Dendritic cell treated with granulocyte-macrophage colony-stimulating factor and Interleukin-4, amounts not matched to agents 40 ng/mL and 50 ng/mL, for 4 days (primary cell): ENCODE results near the gene PTPRO.

Source experiments
- H3K27ac Mint-ChIP-seq: one replicate; pipeline ENCODE4 v1.8.0; 2022; ENCODE audit warnings: mild to moderate bottlenecking, mixed read lengths
- H3K27me3 Mint-ChIP-seq: one replicate; pipeline ENCODE4 v1.8.0; 2022; ENCODE audit warnings: mild to moderate bottlenecking, mixed read lengths
- H3K36me3 Mint-ChIP-seq: one replicate; pipeline ENCODE4 v1.8.0; 2022; ENCODE audit warnings: low read depth, mixed read lengths
- H3K4me1 Mint-ChIP-seq: one replicate; pipeline ENCODE4 v1.8.0; 2022; ENCODE audit warnings: low read depth, mixed read lengths
- H3K4me3 Mint-ChIP-seq: one replicate; pipeline ENCODE4 v1.8.0; 2022; ENCODE audit warnings: mild to moderate bottlenecking, moderate library complexity, mixed read lengths
- H3K9me3 Mint-ChIP-seq: one replicate; pipeline ENCODE4 v1.8.0; 2022; ENCODE audit warnings: mixed read lengths
- intact Hi-C: fragments of 100-400 bp; cut with micrococcal nuclease; formaldehyde crosslinking; loops from one replicate; pipeline ENCODE4 v1.15.0; 2022

The PTPRO gene

DNA sequence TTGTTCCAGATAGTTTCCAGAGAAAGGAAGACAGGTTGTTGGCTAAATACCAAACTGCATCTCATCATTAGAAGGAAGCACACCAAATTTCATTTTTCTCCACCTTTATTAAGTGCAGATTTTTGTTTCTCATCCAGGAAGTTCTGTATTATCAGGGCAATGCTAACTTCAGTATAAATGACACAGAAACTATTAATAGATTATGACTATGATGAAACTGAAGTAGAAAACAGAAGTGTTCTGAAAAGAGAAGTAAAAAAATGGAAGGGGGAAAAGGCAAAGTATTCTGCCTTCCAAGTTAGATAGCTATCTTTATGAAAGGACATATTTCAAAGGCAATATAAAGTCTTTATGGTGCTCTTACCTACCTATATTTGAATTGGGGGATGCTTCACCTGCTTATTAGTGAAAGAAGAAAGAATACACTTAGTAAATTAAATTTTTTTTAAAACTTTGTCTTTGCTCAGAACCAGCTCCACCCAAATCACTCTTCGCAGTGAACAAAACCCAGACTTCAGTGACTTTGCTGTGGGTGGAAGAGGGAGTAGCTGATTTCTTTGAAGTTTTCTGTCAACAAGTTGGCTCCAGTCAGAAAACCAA is 223.9 kb downstream of the PTPRO start:
- intact Hi-C loops, result no loop called here
- Mint-ChIP-seq H3K27me3 (no peaks in the 10 kb centered on the region), H3K4me3 (peak overlapping the region; percentile 78), H3K27ac (peak overlapping the region; percentile 90), H3K4me1 (peaks cover 39% of the 10 kb centered on the region), H3K36me3 (peaks cover 41% of the 10 kb centered on the region), H3K9me3 (no peaks in the 10 kb centered on the region)

DNA sequence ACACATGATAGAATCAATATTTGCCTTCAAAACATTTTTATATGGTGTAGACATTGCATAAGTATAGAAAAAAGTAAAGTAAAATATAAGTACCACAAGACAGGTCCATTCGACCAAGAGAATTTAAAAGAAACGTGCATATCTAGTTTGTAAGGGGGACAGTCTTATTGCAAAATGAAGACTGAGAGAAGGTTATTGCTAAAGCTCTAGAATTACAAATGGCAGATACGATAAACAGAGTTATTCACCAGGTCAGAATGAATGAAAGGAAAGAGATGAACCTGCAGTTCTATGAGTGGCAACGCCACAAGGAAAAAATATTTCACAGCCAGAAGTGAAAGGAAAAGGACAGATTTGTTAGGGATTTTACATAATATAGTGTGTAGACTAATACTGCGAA is 224.8 kb downstream of the PTPRO start:
- Mint-ChIP-seq H3K4me3 (peak overlapping the region; percentile 78), H3K27ac (peak overlapping the region; percentile 90), H3K9me3 (no peaks in the 10 kb centered on the region), H3K36me3 (peaks cover 44% of the 10 kb centered on the region), H3K4me1 (peaks cover 39% of the 10 kb centered on the region), H3K27me3 (no peaks in the 10 kb centered on the region)
- intact Hi-C loops, result loop anchor here (1.0 kb wide), 1 partner anchor 15 kb away; no protein-coding TSS in a partner anchor

DNA sequence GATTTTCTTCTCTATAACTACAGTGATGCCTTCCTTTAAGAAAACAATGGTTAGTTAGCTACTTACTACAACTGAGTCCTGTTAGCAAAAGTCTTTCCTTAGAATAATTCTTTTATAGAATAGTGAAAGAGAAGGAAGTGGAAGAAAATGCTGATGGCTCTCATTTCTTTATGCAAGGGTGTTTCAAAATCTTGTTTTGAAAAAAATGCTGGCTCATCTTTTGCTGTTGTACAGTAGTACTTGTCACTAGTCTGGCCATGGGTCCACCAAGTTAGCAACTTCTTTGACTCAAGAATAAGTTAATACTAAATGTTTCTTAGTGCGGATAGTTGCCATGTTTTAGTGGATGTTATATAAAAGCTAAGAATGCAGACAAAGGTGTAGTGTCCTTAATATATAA is 225.4 kb downstream of the PTPRO start:
- Mint-ChIP-seq H3K4me1 (peaks cover 39% of the 10 kb centered on the region), H3K4me3 (peak overlapping the region; percentile 78)

DNA sequence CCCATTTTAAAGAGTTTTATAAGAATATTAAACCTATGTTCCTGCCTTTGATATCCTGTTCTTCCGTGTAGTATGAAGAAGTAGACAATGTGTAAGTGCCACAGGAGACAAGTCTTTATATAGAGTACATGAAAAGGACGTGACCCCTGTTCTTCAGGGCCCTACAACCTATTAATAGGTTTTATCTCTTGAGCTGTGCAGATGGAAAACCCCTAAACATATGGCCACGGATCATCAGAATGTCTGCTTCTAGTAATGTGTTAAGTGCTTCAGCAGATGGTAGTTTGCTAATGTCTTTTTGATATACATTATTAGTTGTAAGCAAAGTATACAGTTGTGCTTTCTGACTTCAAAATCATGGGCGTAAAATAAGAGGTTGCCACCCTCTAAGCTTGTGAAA is 228.5 kb downstream of the PTPRO start:
- Mint-ChIP-seq H3K4me1 (peaks cover 36% of the 10 kb centered on the region), H3K4me3 (no peak overlapping the region), H3K9me3 (no peaks in the 10 kb centered on the region), H3K27me3 (no peaks in the 10 kb centered on the region), H3K36me3 (peaks cover 81% of the 10 kb centered on the region), H3K27ac (no peak overlapping the region)
- intact Hi-C loops, result no loop called here

More for the DNA sequence above, 225.4 kb downstream of the PTPRO start:
- H3K36me3 Mint-ChIP-seq, result peaks cover 51% of the 10 kb centered on the region
- no peaks in the 10 kb centered on the region for H3K9me3 Mint-ChIP-seq
- H3K27me3 Mint-ChIP-seq, result no peaks in the 10 kb centered on the region
- intact Hi-C loops, result loop anchor here (1.0 to 2.0 kb wide), 2 partner anchors 13 to 15 kb away; no protein-coding TSS in a partner anchor
- peak overlapping the region; percentile 90 for H3K27ac Mint-ChIP-seq

DNA sequence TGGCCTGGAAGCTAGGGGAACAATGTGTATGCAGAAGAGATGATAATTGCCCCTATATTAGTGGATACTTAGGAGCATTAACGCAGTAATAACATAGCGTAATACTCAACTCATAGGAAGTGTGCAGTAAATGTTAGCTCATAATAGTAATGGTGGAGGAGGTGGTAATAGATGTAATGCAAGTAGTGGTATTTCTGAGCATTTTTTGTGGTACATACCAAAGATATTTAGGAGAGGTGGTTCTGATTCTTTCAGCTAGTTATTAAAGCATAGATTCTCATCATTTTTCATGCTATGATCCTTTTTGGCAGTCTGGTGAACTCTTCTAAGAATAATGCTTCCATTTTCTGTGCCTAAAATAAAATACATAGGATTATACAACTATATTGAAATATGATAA is 233.1 kb downstream of the PTPRO start:
- Mint-ChIP-seq H3K36me3 (peaks cover 86% of the 10 kb centered on the region), H3K27me3 (no peaks in the 10 kb centered on the region), H3K27ac (no peak overlapping the region), H3K9me3 (no peaks in the 10 kb centered on the region), H3K4me1 (peaks cover 26% of the 10 kb centered on the region), H3K4me3 (no peak overlapping the region)
- intact Hi-C loops, result no loop called here

DNA sequence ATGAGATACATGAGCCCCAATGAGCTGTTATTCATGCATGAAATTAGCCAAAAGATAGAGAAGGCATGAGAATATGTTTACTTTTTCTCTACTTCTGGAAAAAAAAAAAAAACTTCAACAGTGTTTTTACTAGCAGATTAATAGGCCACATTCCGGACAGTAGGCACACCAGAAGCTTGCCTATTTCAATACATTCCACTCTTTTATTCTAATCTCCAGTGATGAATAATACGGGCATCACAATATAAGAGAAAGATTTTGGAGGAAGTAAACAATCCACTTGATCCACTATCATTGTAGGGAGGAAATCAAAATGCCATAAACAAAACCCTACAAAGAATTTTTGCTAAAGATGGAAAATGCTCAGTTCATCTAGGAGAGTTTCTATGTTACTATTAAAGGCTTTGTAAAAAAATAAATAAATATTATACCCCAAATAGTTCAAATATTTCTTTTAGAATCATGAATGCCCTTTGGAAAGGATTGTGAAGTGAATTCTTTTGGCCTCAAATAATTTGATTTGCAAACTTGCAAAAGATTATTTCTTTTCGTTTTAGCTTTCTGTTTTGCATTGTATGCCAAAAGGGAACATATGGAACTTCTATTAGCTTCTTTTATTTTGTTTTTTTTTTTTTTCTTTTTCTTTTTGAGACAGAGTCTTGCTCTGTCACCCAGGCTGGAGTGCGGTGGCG is 234.2 kb downstream of the PTPRO start:
- H3K36me3 Mint-ChIP-seq, result peaks cover 91% of the 10 kb centered on the region
- peaks cover 37% of the 10 kb centered on the region for H3K4me1 Mint-ChIP-seq
- H3K27me3 Mint-ChIP-seq, result no peaks in the 10 kb centered on the region
- intact Hi-C loops, result no loop called here
- no peak overlapping the region for H3K4me3 Mint-ChIP-seq
- no peaks in the 10 kb centered on the region for H3K9me3 Mint-ChIP-seq
- H3K27ac Mint-ChIP-seq, result no peak overlapping the region

DNA sequence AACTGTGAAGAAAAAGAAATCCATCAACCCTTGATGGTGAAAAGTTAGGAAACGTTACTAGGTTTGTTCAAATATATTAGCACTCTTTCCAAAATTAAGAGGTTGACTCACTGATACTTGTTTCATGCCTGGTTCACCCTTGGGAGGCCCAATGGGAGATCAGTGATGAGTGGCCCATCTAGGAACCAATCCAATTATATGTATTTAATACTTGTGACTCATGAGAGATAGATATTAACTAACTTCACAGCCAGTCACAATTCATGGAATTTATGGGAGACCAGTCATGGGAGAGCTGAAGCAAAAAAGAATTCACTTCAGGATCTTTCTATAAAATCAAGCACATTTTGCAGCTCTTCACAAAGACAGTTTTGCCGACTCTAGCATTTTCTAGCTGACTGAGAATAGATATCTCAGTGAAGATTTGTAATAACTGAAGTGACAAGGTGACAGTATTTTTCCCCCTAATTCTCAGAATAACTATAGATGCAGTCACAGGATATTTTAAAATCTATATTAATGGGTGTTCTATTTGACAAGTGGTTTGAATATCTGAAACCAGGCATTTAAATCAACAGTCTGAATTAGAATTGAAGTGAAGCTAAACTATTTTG is 236.7 kb downstream of the PTPRO start:
- Mint-ChIP-seq H3K4me3 (no peak overlapping the region), H3K9me3 (no peaks in the 10 kb centered on the region), H3K27me3 (no peaks in the 10 kb centered on the region), H3K4me1 (peaks cover 48% of the 10 kb centered on the region), H3K27ac (no peak overlapping the region), H3K36me3 (peaks cover 88% of the 10 kb centered on the region)
- intact Hi-C loops, result no loop called here

DNA sequence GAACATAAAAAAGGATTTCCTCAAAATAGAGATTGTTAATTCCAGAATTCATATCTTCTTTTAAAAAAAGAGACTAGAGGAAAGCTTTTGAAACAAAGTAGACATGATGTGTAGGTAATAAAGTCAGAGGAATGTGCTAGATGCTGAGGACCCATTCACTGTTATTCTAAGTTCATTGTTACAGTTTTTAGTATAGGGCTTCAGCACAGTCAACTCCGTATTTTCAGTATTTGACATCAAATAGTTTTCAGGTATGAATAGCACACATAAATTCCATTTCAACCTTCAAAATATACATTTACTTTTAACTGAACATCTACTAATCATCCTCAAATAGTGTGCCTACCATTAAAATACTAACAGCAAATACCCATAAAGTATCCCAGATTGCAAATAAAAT is 239.1 kb downstream of the PTPRO start:
- H3K27me3 Mint-ChIP-seq, result no peaks in the 10 kb centered on the region
- peak overlapping the region; percentile 89 for H3K27ac Mint-ChIP-seq
- no peaks in the 10 kb centered on the region for H3K9me3 Mint-ChIP-seq
- intact Hi-C loops, result no loop called here
- H3K4me3 Mint-ChIP-seq, result no peak overlapping the region
- peaks cover 90% of the 10 kb centered on the region for H3K36me3 Mint-ChIP-seq
- H3K4me1 Mint-ChIP-seq, result peaks cover 40% of the 10 kb centered on the region

DNA sequence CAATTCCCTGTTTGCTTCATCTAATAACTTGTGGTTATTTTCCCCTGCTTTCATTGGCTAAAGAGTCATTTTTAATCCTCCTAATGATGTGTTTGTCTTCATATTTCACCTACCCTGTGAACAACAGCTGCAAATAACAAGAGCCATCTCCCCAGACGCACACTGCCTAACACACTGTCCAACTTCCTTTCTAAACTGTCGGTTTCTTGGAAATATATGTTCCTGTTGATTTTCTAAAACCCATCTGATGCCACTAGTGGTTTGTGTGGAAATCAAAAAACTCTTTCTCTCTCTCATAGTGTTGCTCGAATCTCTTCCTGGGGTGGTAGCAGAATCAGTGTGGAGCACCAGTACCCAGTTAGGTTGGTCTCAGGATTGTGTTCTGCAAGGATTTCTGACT is 240.0 kb downstream of the PTPRO start:
- peak overlapping the region; percentile 33 for H3K4me3 Mint-ChIP-seq
- intact Hi-C loops, result loop anchor here (1.0 kb wide), 1 partner anchor 15 kb away; no protein-coding TSS in a partner anchor
- H3K27me3 Mint-ChIP-seq, result no peaks in the 10 kb centered on the region
- no peaks in the 10 kb centered on the region for H3K9me3 Mint-ChIP-seq
- peaks cover 90% of the 10 kb centered on the region for H3K36me3 Mint-ChIP-seq
- H3K4me1 Mint-ChIP-seq, result peaks cover 48% of the 10 kb centered on the region
- H3K27ac Mint-ChIP-seq, result peak overlapping the region; percentile 89

DNA sequence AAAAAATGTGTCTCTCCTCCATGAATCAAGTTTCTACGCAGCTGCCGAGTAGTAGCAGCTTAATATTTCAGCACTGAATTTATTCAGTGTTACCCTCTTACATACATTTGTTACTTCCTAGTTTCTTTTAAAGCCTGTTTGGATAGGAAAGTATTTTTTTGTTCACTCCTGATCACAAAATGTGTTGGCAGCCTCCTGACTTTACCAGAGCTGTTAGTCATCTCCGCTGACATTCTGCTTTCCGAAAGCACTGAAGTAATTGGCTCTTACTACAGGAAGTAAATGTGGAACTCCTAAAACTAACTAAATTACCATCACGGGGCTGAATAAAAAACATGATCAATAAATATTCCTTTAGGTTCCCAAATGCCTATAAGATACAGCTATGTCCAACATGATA is 241.4 kb downstream of the PTPRO start:
- Mint-ChIP-seq H3K36me3 (peaks cover 89% of the 10 kb centered on the region), H3K4me3 (peak overlapping the region; percentile 61), H3K4me1 (peaks cover 56% of the 10 kb centered on the region), H3K27me3 (no peaks in the 10 kb centered on the region), H3K9me3 (no peaks in the 10 kb centered on the region), H3K27ac (peak overlapping the region; percentile 86)
- intact Hi-C loops, result no loop called here

DNA sequence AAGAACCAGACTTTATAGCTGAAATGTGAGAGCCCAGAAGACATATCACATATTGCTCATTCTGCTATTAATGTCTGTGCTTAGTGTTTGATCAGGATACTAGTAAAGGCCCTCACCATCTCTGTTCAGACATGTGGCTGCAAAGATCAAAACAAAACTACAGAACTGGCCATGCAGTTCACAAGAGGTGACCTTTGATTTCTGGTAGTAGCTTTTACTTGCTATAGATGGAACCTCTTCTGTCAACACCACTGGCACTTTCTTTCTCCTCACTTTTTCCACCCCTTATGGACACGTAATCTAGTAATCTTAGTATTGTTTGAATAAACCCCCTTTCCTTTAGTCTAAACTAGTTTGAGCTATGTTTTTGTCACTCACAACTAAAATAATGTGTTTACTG is 252.0 kb downstream of the PTPRO start:
- no peaks in the 10 kb centered on the region for H3K9me3 Mint-ChIP-seq
- H3K27ac Mint-ChIP-seq, result peak overlapping the region; percentile 27
- peaks cover 53% of the 10 kb centered on the region for H3K4me1 Mint-ChIP-seq
- H3K36me3 Mint-ChIP-seq, result peaks cover 86% of the 10 kb centered on the region
- H3K27me3 Mint-ChIP-seq, result no peaks in the 10 kb centered on the region
- H3K4me3 Mint-ChIP-seq, result no peak overlapping the region
- intact Hi-C loops, result no loop called here

DNA sequence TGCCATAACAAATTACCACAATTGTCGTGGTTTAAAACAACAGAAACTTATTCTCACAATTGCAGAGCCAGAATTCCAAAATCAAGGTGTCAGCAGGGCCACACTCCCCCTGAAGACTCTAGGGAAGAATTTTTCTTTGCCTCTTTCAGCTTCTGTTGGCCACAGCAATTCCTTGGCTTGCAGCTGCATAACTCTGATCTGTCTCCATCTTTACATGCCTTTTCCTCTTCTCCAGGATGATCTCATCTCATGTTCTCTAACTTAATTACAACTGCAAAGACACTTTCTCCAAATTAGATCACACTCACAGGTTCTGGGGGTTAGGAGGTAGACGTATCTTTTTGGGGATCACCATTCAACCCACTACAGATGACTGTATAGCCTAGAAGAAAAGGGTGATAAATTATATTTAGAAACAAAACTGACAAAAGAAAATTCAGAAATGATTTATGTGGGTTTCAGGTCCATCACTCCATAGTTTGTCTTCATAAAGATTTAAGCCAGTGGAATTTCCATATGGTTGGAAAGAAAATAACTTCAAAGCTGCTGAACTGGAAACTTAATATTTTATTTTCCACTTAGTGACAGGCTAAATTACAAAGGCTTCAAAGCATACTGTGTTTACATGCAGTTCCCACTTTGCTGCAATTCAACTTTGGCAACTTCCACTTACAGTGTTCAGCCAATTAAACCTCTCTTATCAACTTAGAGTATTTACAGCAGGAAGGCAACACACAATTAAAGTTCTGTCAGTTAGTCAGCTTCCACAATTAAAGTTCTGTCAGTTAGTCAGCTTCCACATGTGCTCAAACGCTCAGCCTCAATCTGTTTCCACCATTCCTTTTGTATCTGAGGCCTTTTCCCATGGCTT is 253.6 kb downstream of the PTPRO start:
- Mint-ChIP-seq H3K27me3 (no peaks in the 10 kb centered on the region), H3K9me3 (no peaks in the 10 kb centered on the region), H3K4me3 (no peak overlapping the region), H3K36me3 (peaks cover 89% of the 10 kb centered on the region), H3K4me1 (peaks cover 38% of the 10 kb centered on the region), H3K27ac (peak overlapping the region; percentile 2)
- intact Hi-C loops, result no loop called here

DNA sequence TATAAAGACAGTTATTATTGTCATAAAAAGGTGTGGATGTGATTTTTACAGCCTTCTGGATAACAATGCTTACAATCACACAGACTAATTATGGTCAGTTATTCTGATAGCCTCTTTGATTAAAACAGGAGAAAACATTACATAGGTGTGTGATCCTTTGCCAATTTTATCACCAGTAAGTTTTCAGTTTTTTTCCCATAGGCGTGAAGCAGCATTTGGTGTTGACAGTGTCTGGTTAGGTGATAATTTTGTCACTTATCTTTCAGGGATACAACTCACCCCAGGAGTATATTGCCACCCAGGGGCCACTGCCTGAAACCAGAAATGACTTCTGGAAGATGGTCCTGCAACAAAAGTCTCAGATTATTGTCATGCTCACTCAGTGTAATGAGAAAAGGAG is 258.1 kb downstream of the PTPRO start:
- H3K9me3 Mint-ChIP-seq, result no peaks in the 10 kb centered on the region
- no peaks in the 10 kb centered on the region for H3K27me3 Mint-ChIP-seq
- no peak overlapping the region for H3K27ac Mint-ChIP-seq
- no peak overlapping the region for H3K4me3 Mint-ChIP-seq
- intact Hi-C loops, result loop anchor here (5.0 kb wide), 1 partner anchor 303 kb away; no protein-coding TSS in a partner anchor
- peaks cover 97% of the 10 kb centered on the region for H3K36me3 Mint-ChIP-seq
- H3K4me1 Mint-ChIP-seq, result peaks cover 10% of the 10 kb centered on the region
